Ishikawa (cell line): Measurements from ENCODE around the gene CCDC57.

Source experiments
- CEBPB ChIP-seq: IDR thresholded peaks from 2 replicates; pipeline ENCODE4 v1.6.1; 2012
- REST ChIP-seq: IDR thresholded peaks from 2 replicates; pipeline ENCODE4 v1.6.1; 2012; ENCODE audit warnings: low read depth, mild to moderate bottlenecking

- TF ChIP-seq REST (no peak), CEBPB (no peak)
Measured at GRCh38 chr17:82164853-82165252, 47.8 kb downstream of the CCDC57 start.
